Ishikawa (cell line): ENCODE results near the gene ARSJ.

Experiments used
- CREB1 ChIP-seq: IDR thresholded peaks from 2 replicates; pipeline ENCODE4 v1.6.1; 2012; ENCODE audit warnings: low read depth
- EGR1 ChIP-seq: IDR thresholded peaks from 2 replicates; pipeline ENCODE4 v1.6.1; 2012
- EP300 ChIP-seq: IDR thresholded peaks from 2 replicates; pipeline ENCODE4 v1.6.1; 2012; ENCODE audit warnings: borderline replicate concordance
- NFIC ChIP-seq: IDR thresholded peaks from 2 replicates; pipeline ENCODE4 v1.6.1; 2012
- RAD21 ChIP-seq: IDR thresholded peaks from 2 replicates; pipeline ENCODE4 v1.6.1; 2012; ENCODE audit warnings: low read depth
- TAF1 ChIP-seq: IDR thresholded peaks from 2 replicates; pipeline ENCODE4 v1.6.1; 2012; ENCODE audit warnings: low read depth, mild to moderate bottlenecking
- YY1 ChIP-seq: IDR thresholded peaks from 2 replicates; pipeline ENCODE4 v1.6.1; 2012; ENCODE audit warnings: low read depth
- ZBTB7A ChIP-seq: IDR thresholded peaks from 2 replicates; pipeline ENCODE4 v1.6.1; 2012; ENCODE audit warnings: low read depth
- TF ChIP-seq, protein P1 (sequence below): IDR thresholded peaks from 2 replicates; pipeline ENCODE4 v1.6.1; 2012

DNA sequence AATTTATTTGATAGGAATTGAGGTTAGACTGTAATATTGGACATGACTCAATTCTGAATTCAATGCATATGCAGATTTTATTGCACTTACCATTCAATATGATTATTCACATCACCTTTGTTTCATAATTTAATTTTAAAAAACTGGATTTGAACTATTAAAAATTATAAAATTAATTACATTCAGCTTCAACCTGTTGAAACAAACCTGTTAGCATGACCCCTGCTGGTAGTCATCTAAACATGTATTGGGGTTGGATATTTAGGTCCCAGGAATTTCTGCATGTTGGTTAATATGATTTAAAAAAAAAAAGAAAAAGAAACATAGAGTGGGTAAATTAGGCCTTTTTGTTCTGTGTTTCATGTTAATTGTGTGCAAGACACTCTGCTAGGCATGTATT is 85.9 kb downstream of the ARSJ start:
- TF ChIP-seq NFIC (no peak), RAD21 (peak; percentile 4; the same call in 1 of the 2 replicates), EGR1 (no peak), YY1 (no peak), EP300 (no peak), ZBTB7A (no peak), TAF1 (no peak), CREB1 (no peak)
- TF ChIP-seq, protein P1, sequence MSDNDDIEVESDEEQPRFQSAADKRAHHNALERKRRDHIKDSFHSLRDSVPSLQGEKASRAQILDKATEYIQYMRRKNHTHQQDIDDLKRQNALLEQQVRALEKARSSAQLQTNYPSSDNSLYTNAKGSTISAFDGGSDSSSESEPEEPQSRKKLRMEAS = no peak
